GM12801 (cell line): ENCODE results near the gene IL1F10.

Source experiments
- TF ChIP-seq, protein P1 (sequence below): IDR thresholded peaks from one replicate; pipeline ENCODE4 v1.5.1; 2011; ENCODE audit warnings: control low read depth; ENCODE audit not compliant: insufficient read length; ENCODE audit errors: extremely low read depth

IL1F10 gene

GRCh38 chr2:113093613-113093977 is 25.8 kb downstream of the IL1F10 start:
- TF ChIP-seq, protein P1, sequence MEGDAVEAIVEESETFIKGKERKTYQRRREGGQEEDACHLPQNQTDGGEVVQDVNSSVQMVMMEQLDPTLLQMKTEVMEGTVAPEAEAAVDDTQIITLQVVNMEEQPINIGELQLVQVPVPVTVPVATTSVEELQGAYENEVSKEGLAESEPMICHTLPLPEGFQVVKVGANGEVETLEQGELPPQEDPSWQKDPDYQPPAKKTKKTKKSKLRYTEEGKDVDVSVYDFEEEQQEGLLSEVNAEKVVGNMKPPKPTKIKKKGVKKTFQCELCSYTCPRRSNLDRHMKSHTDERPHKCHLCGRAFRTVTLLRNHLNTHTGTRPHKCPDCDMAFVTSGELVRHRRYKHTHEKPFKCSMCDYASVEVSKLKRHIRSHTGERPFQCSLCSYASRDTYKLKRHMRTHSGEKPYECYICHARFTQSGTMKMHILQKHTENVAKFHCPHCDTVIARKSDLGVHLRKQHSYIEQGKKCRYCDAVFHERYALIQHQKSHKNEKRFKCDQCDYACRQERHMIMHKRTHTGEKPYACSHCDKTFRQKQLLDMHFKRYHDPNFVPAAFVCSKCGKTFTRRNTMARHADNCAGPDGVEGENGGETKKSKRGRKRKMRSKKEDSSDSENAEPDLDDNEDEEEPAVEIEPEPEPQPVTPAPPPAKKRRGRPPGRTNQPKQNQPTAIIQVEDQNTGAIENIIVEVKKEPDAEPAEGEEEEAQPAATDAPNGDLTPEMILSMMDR = no peak

DNA sequence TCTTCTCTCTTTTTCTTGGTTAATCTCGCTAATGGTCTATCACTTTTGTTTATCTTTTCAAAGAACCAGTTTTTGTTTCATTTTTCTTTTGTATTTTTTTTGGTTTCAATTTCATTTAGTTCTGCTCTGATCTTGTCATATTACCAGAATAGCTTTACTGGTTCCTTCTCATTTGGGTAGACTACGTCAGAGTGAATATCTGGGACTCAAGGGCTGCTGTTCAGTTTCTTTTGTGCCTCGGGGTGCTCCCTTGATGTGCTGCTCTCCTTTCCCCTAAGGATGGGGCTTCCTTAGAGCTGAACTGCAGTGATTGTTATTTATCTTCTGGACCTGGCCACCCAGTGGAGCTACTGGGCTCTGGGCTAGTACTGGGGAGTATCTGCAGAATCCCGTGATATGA is 30.3 kb downstream of the IL1F10 start:
- TF ChIP-seq, protein P1 = no peak

DNA sequence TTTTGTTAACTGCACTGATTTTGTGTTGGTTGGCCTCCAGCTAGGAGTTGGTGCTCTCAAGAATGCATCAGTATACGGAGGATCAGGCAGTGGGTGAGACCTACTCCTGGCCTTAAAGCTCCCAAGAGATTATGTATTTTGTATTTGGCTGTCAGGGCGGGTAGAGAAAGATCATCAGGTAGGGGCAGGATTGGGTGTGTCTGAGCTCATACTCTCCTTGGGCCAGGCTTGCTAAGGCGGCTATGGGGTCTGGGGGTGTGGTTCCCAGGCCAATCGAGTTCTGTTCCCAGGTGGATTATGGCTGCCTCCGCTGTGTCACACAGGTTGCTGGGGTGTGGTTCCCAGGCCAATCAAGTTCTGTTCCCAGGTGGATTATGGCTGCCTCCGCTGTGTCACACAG is 30.8 kb downstream of the IL1F10 start:
- TF ChIP-seq, protein P1 = no peak

DNA sequence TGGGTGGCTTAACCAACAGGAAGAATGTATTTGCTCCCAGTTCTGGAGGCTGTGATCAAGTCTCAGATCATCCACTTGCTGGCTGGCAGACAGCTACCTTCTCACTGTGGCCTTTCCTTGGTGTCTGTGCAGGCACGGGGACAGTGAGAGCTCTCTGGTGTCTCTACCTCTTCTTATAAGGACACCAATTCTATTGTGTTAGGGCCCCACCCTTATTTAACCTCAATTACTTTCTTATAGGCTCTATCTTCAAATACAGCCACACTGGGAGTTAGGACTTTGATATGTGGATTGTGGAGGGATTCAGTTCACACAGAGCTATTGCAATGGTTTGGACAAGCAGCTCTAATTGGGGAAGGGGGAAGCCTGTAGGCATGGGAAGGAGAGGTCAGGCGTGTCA is 34.4 kb downstream of the IL1F10 start:
- TF ChIP-seq, protein P1 = no peak

DNA sequence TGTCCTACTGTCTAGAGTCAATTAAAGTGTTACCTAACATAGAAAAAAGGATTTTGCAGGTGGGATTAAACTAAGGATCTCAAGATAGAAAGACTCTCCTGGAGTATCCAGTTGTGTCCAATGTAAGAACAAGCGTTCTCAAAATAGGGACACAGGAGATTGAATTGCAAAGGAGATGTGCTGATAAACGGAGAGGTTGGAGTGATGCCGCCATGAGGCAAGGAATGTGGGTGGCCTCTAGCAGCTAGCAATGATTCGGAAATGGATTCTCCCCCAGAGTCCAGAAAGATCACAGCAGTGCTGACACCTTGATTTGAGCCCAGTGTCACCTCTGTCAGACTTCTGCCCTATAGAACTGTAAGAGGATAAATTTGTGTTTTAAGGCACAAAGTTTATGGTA is 35.5 kb downstream of the IL1F10 start:
- TF ChIP-seq, protein P1 = no peak

- TF ChIP-seq, protein P1 = no peak
Measured at GRCh38 chr2:113104054-113104611, 36.4 kb downstream of the IL1F10 start.

GRCh38 chr2:113105047-113105785 is 37.4 kb downstream of the IL1F10 start:
- TF ChIP-seq, protein P1 = no peak
